RPMI7951 (cell line): ENCODE data around the gene SCO1. TPM values are rescaled to one million over a fixed set of nuclear protein-coding genes. Genes with fewer than 3 reads are reported as not detected.

Experiments used
- total RNA-seq: library from RNA; depleted of rRNA; stranded (reverse); fragments of >200 nt; shearing (Covaris generic); gene quantifications from 2 replicates; pipeline ENCODE4 v1.2.3, GENCODE V29; 2014; rRNA removed

Gene SCO1
- total RNA-seq, 1 experiment from 2014 or later, result 25.7 TPM

Other genes with a start within 250 kb of the SCO1 start
- gene MYH4, start 228.0 kb downstream of the SCO1 start, total RNA-seq, result not detected in 2 replicates
- not detected in 2 replicates for gene MYH1, start 179.0 kb downstream of the SCO1 start, total RNA-seq
- gene MYH2, start 147.9 kb downstream of the SCO1 start, total RNA-seq, result not detected in 2 replicates
- gene MYH3, start 40.2 kb downstream of the SCO1 start, total RNA-seq, result 0.12 and 3.8 TPM in 2 replicates
- 6.0 and 8.9 TPM in 2 replicates for gene ADPRM, start 61 bp upstream of the SCO1 start, total RNA-seq
- 0.98 and 4.2 TPM in 2 replicates for gene TMEM220, start 32.5 kb upstream of the SCO1 start, total RNA-seq
- gene TMEM238L, start 106.6 kb upstream of the SCO1 start, total RNA-seq, result not detected in 2 replicates
- not detected in 2 replicates for gene PIRT, start 140.6 kb upstream of the SCO1 start, total RNA-seq